Activated naive CD4-positive, alpha-beta T cell treated with anti-CD3 and anti-CD28 coated beads, Interleukin-2, amount 50 U/mL, for 16 hours (primary cell): ENCODE results near the gene TRAF2.

Experiments used
- DNase-seq: peaks from one replicate; pipeline ENCODE4 v3.0.0-alpha.2; 2020

The TRAF2 gene

DNA sequence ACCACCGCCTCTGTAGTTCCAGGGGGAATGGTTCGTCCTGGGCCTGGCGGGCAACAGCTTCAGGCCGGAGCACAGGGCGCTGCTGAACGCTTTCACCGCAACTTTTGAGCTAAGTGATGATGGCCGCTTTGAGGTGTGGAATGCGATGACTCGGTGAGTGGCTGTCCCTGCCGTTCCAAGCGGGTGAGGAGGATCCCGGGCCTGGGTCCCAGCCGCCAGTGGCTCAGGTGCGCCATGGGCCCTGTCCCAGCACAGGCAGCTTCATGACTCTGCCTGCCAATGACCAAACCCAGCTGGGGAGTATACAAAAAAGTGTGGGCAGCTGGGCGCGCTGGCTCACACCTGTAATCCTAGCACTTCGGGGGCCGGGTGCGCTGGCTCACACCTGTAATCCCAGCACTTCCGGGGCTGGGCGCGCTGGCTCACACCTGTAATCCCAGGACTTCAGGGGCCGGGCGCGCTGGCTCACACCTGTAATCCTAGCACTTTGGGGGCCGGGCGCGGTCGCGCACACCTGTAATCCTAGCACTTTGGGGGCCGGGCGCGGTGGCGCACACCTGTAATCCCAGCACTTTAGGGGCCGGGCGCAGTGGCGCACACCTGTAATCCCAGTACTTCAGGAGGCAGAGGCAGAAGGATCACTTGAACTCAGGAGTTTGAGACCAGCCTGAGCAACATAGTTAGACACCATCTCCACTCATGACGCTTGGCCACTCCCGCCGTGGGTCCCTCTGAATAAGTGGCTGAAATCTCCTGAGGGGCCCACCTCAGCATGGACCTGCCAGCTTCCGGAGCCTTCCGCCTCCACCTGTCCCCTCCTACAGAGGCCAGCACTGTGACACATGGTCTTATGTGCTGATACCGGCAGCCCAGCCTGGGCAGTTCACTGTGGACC lies 66.8 kb downstream of the TRAF2 start:
- no peak for DNase-seq

DNA sequence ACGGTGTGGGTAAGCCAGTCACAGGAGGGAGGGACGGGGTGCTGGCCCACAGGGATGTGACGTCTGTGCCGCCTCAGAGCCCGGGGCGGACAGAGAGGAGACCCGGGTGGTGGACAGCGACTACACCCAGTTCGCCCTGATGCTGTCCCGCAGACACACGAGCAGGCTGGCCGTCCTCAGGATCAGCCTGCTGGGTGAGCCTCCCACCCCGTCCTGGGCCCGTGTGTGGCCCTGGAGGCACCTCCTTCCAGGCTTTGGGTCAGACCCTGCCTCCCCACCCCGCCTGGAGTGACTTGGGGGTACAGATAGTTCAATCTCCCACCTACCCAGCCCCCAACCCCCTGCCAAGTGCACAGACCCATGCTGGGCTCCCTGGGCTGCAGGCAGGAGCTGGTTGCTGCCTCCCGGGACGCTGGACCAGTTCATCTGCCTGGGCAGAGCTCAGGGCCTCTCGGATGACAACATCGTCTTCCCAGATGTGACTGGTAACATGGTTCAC lies 67.5 kb downstream of the TRAF2 start:
- no peak for DNase-seq

DNA sequence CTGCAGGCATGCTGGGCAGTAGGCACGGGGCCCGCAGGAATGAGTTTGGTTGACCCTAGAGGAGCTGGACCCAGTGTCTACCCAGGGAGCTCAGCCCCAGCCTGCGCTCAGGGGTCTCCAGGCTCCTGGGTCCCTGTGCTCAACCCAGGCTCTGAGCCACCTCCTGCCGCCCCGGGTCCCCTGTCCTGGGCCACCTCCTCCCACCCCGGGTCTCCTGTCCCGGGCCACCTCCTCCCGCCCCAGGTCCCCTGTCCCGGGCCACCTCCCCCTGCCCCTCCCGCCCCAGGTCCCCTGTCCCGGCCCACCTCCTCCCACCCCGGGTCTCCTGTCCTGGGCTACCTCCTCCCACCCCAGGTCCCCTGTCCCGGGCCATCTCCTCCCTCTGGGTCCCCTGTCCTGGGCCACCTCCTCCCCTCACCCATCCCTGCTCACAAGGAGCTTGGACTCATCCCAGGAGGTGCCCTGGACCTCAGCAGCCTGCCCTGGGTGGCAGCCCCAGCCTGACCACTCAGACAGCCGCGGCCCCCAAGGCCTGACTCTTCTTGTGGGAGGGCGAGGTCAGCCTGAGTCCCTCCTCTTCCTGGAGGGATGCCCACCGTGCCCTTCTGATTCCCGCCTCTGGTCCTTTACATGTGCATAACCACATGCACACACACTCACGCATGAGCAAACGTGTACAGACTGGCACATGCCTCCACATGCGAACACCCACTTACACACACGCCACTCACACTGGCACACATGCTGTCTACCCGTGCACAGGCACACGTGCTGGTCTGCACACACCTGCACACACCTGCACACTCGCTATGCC lies 68.2 kb downstream of the TRAF2 start:
- no peak for DNase-seq

DNA sequence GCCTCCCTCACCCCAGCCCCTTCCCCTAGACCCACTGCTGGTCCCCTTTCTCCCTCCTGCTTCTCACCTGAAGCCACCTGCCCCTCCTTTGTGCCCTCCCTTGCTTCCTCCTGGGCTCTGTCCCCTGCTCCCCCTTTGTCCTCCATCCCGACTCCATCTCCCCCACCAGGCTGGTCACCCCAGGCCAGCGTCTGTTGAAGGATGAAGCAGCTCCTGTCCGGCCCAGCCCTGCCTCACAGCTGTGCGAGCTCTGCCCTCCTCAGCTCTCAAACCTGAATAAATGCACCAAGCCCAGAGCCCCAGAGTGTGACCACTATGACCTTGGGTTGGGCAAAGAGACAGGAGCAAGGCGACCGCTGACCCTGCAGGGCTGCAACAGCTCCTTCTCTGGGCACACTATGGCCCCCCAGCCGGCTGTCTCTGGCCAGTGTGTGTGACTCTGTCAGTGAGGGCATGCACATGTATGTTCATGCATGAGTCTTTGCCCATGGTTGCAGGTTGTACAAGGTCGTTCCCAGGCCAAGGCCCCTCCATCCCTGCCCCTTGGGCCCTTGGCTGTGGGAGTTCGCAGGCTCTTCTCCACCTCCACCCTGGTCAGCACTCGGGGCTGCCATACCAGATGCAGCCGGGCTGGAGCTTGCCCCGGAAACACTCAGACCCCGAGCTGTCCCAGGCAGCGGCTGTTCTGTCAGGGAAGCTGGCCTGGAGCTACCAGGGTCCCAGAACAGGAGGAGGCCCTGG lies 69.1 kb downstream of the TRAF2 start:
- DNase-seq = no peak

DNA sequence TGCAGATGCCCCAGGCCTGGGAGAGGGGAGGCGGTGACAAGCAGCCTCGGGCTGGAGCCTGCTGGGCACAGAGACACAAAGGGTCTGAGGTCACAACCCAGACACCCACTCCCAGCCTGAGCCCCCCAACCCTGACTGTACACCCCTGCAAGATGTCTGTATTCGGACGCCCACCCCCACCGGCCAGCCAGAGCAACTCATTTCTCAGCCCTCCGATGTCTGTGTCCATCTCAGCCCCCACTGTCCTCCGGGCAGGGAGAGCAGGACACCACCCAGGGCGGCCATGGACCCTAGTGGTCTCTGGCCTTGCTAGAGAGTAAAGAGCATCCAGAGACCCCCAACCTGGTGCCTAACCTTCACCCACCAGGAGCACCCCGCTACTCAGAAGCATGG lies 69.6 kb downstream of the TRAF2 start:
- no peak for DNase-seq

DNA sequence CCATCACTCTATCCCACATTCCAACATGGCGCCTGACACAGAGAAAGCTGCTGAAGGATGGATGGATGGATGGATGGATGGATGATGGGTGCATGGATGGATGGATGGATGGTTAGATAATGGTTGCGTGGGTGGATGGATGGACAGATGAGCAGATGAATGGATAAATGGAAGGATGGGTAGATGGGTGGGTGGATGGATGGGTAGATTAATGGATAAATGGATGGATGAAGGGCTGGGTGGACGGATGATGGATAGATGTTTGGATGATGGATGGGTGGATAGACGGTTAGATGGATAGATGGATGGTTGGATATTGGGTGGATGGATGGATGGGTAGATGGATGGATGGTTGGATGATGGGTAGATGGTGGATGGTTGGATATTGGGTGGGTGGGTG lies 70.3 kb downstream of the TRAF2 start:
- DNase-seq = no peak

DNA sequence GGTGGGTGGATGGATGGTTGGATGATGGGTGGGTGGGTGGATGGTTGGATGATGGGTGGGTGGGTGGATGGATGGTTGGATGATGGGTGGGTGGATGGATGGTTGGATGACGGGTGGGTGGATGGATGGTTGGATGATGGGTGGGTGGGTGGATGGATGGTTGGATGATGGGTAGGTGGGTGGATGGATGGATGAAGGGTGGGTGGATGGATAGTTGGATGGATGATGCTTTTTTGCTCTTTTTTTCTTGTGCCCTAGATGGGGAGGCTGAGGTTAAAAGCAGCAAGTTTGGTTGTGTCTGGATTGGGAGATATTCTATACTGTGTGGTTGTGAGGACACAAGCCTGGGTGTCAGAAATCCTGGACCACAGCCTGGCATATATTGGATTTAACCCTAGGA lies 71.1 kb downstream of the TRAF2 start:
- no peak for DNase-seq

DNA sequence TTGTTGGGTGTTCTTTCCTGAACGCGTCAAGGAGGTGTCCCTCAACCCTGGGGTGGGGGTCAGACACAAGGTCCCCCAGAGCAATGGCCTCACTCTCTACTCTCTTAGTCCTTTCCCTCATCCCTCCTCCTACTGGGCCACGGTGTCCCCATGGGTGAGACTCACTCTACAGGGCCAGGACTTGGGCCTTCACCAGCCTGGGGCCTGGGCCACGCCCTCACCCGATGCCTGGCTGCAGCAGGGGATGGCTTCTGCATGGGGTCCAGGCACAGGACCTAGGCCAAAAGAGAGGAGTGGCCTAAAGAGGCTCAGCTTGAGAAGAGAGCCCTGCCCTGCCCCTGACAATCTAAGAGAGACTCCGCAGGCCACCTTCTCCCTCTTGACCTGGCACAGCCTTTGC lies 71.6 kb downstream of the TRAF2 start:
- DNase-seq = no peak

DNA sequence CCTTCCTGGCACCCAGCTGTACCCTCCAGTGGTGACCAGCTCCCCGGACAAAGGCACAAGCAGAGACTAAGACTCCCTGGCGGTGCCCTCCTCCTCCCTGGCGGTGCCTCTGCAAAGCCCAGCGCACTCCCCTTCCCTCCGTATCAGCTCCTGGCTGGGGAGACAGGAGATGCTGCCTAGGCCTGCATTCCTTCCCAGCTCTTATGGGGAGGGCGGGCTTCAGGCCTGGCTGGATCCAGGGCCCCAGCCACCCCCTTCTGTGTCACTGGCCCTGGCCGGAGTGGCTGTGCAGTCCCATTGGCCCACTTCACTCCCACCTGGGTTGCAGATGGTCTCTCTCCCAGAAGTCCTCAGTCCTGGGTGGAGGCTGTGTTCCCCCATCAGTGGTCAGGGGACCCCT lies 72.2 kb downstream of the TRAF2 start:
- DNase-seq = no peak

DNA sequence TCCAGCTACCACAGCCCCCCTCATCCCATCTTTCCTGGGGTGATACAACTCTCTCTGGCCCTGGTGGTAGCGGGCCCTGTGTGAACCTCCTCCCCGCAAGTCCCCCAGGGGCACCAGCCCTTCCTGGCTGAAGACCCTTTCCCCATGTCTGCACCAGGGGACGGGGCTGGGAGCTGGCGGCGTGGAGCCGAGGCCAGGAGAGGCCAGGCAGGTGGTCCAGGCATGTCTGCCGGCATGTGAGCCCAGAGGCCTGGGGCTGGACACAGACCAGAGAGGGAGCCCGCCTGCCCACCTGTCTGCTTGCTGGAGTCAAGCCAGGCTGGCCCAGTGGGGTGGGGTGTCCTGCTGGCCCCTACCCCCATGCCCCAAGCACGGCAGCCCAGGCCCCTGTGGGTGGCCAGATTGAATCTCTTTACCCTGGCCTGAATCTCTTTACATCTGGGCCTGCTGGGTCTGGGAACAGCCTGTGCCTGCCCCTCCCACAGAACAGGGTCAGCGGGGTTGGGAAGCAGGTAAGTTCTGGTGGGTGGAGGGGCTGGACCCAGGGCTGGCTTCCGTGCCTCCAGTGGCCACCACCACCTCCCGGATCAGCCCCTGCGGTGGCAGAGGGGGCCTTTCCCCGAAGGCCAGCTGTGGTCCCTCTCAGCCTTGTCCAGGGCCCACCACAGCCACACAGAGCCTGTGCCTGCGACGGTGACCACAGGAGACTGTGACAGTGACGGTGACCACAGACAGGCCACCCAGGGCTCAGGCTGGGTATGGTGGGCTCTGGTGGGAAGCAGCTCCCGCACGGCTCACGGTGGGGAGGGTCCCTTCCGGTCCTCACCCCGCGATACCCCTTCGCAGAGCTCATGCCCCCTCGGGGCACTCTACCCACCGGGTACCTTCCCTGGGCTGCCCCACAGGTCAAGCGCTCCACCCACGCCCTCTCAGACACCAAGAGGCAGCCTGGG lies 72.9 kb downstream of the TRAF2 start:
- no peak for DNase-seq

DNA sequence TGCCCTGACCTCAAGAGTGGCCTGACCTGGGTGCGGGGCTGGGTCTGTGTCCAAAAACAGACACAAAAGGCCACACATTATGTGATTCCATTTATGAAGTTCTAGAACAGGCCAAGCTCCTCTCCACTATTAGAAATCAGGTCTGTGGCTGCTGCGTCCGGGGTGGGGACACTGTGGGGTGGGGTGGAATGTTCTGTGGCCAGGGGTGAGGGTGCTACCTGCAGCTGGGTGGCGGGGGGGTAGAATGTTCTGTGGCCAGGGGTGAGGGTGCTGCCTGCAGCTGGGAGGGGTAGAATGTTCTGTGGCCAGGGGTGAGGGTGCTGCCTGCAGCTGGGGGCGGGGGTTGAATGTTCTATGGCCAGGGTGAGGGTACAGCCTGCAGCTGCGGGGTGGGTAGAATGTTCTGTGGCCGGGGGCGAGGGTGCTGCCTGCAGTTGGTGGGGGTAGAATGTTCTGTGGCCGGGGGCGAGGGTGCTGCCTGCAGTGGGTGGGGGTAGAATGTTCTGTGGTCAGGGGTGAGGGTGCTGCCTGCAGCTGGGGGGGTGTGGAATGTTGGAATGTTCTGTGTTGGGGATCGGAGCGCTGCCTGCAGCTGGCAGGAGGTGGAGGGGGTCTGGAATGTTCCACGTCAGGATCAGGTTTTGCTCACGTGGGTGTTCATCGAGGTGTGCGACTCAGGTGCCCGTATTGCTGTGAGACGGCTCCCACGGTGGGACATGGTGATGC lies 74.1 kb downstream of the TRAF2 start:
- no peak for DNase-seq

DNA sequence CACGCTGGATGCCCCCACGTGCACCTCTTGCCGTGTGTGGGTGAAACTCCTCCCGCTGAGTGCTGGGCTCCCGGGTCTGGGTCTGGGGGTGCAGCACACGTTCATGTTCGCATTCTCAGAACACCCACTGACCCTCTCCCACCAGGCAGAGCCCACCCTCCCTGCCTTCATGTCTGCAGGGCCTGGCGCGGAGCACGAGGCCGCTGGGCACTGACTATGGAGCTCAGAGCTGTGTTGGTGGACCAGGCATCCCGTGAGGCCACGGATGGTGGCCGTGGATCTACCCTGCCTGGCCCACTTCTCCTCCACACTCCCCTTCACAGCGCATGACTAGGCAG lies 74.6 kb downstream of the TRAF2 start:
- DNase-seq = no peak

DNA sequence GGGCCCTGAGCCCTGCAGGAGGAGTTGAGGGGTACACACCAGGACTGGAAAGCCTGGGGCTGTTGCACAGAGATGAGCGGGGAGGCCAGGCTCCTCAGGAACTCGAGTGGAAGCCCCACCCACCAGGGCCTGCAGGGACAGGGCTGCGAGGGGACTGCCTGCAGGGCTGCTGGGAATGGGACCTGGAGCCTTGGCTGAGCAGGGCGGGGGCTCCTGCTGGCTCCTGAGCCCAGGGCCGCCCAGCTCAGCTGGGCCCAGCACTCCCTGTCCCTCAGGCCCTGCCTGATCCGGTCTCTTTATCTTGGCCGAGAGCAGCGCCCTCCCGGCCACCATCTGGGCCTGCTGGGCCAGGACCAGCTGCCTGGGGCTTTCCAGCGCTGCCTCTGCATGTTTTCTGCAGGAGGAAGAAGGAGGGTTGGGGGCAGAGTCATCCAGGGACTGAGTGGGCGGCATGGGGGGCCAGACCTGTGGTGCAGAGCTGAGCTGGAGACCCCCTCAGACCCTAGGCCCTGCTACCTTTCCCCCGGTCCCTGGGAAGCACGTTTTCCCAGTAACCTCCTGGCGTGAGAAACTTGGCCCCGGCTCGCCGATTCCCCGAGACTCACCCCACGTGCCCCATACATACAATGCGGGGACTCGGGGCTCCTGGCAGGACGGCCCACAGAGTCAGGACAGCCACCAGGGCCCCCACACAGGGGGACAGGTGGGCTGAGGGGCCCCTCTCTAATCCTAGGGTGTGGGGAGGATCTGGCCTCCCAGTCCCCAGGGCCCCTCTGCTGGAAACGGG lies 75.2 kb downstream of the TRAF2 start:
- DNase-seq = no peak

DNA sequence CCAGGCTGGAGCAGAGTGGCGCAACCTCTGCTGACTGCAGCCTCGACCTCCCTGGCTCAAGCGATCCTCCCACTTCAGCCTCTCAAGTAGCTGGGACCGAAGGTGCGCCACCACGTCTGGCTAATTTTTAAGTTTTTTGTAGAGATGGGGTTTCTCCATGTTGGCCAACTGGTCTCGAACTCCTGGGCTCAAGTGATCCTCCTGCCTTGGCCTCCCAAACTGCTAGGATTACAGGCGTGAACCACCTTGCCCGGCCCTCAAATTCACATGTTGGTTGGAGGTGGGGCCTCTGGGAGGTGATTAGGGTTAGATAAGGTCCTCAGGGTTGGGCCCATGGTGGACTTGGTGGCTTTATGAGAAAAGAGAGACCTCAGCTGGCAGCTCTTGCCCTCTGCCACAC lies 75.8 kb downstream of the TRAF2 start:
- DNase-seq = no peak

DNA sequence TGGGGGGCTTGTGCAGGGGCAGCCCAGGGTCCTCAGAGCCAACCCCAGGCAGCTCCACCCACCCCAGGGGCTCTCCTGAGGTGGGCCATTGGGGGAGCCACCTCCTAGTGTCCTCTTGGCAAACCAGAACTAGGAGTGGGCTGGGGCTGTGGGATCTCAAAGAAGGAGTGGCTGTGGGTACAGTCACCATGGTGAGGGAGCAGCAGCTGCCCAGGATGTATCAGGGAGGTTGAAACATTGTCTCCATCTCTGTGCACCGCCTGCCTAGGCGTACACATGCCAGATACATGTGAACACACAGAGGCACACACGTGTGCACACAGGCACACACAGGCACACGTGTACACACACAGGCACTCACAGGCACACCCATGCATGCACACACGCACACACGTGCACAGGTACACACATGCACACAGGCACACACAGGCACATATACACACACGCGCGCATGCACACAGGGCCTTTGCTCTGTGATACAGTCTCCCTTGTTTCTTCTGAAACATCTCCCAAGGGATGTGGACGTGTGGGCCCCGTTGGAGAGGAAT lies 76.5 kb downstream of the TRAF2 start:
- no peak for DNase-seq

DNA sequence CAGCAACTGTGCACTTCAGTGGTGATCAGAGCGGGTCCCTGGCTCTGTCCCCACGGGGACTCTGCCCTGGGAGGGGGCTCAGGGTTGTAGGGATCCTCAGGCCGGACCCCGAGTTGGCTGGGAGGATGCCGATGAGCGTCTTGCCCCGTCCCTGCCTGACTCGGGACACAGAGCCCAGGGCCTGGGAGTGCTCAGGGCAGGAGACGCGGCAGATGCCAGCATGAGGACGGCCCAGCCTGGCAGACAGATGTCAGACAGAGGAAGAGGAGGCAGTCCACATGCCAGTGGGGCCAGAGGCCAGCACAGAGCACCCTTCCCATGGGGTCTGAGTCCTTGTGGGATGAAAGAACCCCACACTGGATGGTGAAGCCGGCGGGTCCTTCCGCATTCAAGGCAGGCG lies 77.0 kb downstream of the TRAF2 start:
- DNase-seq = no peak

DNA sequence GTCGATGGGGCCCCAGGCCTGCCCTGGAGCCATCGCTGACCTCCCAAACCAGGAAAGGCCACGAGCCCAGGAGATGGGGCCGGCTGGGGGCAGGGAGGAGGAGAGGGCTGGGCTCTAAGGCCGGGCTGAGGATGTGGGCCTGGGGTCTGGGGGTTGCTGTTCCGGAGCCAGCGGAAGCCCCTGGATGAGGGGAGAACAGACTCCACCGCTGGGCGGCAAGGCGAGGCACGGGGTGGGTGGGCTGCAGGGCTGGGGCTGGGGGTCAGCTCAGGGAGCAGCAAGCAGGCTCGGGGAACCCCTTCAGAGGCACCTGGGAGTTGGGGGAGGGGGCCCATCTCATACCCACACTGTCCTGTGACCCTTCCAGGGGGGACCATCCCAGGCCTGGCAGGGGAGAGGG lies 77.4 kb downstream of the TRAF2 start:
- no peak for DNase-seq

DNA sequence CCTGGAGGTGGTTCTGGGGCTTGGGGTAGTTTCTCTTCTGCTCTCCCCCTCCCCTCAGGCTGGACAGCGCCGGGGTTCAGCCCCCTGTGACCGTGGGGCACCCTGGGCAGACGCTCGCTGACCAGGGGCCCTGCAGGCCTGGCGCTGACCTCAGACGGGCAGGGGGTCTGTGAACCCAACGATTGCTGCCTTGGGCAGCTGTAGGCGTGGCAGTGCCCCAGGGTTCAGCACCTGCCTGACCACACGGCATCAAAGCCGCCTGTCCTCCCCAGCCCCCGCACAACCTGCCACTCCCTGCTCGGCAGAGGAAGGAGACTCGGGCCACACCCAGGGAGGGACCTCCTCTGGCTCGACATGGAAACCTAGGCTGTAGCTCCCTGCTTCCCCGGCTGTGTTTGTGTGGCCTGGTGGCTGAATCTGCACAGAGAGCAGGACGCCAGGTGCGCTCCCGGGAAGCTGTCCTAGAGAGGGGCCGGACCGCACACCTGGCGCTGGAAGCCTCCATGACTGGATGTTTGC lies 77.9 kb downstream of the TRAF2 start:
- no peak for DNase-seq

DNA sequence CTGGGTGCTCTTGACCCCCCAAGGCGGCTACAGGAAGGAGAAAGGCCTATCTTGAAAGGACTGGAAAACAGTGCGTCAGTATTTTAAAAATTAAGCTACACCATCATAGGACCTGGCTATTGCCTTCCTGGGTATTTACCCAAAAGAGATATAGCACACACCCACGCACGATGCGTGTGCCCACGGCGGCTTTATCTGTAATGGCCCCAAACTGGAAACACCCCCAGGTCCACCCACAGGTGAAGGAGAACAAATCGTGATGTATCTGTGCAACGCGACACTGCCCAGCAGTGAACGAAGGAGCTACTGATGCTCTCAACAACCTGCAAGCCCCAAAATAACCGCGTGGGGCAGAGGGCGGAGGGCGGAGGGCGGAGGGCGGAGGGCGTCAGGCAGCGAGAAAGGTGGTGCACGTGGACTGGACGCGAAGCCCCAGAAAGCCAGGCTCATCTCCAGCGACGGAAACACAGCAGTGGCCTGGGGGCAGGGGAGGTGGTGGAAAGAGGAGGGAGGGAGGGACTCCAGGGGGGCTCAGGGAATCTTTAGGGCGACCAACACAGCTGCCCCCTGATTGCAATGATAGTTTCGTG lies 78.6 kb downstream of the TRAF2 start:
- DNase-seq = no peak
